Sigmoid colon (tissue), 7 donors: ENCODE data around the gene PCBP3. TPM values are rescaled to one million over a fixed set of nuclear protein-coding genes. Genes with fewer than 3 reads are reported as not detected.

Experiments
- DNase-seq: peaks from one replicate; pipeline ENCODE4 v3.0.0-alpha.2; 2019
- H3K27ac ChIP-seq, 4 donors: fragments of 200-600 bp; sonication (generic); one replicate each; pipeline ENCODE4 v1.5.1; 2016 to 2019; ENCODE audit warnings: mild to moderate bottlenecking in 1 of 4
- H3K27me3 ChIP-seq, 3 donors: fragments of 200-600 bp; sonication (generic); one replicate each; pipeline ENCODE4 v1.5.1; 2019; ENCODE audit warnings: mild to moderate bottlenecking in 1 of 3
- H3K36me3 ChIP-seq, 4 donors: fragments of 200-600 bp; sonication (generic); one replicate each; pipeline ENCODE4 v1.5.1; 2016 to 2019
- H3K4me1 ChIP-seq, 4 donors: fragments of 200-600 bp; sonication (generic); one replicate each; pipeline ENCODE4 v1.5.1; 2017 to 2019
- H3K4me3 ChIP-seq, 4 donors: fragments of 200-600 bp; sonication (generic); one replicate each; pipeline ENCODE4 v1.5.1; 2017 to 2019; ENCODE audit warnings: mild to moderate bottlenecking in 2 of 4, moderate library complexity in 1 of 4
- H3K9me3 ChIP-seq, 4 donors: fragments of 200-600 bp in 3 of 4; sonication (generic) in 3 of 4; one replicate each; pipeline versions ENCODE4 v1.5.1 to v1.6.1; 2013 to 2019
- CTCF ChIP-seq, 4 experiments: fragments of 450-650 bp in 3 of 4; fragments of 200-600 bp in 1 of 4; IDR thresholded peaks; one replicate each; pipeline ENCODE4 v1.5.1; 2016 to 2019; ENCODE audit warnings: antibody characterized with exemption in 4 of 4, mild to moderate bottlenecking in 3 of 4, moderate library complexity in 2 of 4
- EP300 ChIP-seq, 4 donors: sonication (generic); formaldehyde crosslinking; IDR thresholded peaks; one replicate each; pipeline ENCODE4 v1.6.1; 2017; ENCODE audit warnings: antibody characterized with exemption in 4 of 4
- POLR2A ChIP-seq, 2 donors: fragments of 450-650 bp; IDR thresholded peaks; one replicate each; pipeline ENCODE4 v1.6.1; 2016; ENCODE audit warnings: antibody characterized with exemption in 2 of 2, mild to moderate bottlenecking in 2 of 2, moderate library complexity in 2 of 2
- POLR2AphosphoS5 ChIP-seq, 4 donors: sonication (generic); formaldehyde crosslinking; IDR thresholded peaks; one replicate each; pipeline ENCODE4 v1.6.1; 2017; ENCODE audit warnings: antibody characterized with exemption in 4 of 4
- WGBS, 2 donors: extraction: QIAGEN DNeasy Blood & Tissue Kit; methylation state at CpG; one replicate each; pipeline ENCODE4 v1.1.7; 2013; 5-methylcytosine and 5-hydroxymethylcytosine counted together
- intact Hi-C: fragments of 100-400 bp; cut with DNase I; formaldehyde crosslinking; loops from one replicate; pipeline ENCODE4 v1.15.1; 2023
- polyA plus RNA-seq, 3 donors: library from polyadenylated mRNA; stranded (reverse); fragments of 200-250 nt; gene quantifications; one replicate each; pipeline ENCODE4 v1.2.3, GENCODE V29; 2013
- total RNA-seq, 4 donors: library from RNA; depleted of rRNA; stranded (reverse); fragments of >200 nt; gene quantifications; one replicate each; pipeline ENCODE4 v1.1.0, GENCODE V29; 2016
- donor health status: healthy with polysubstance abuse.
- donor health status: Bipolar disorder and iron deficiency.
- donor health status: healthy.

The PCBP3 gene
- total and polyA plus RNA-seq, 7 donors = 1.2 to 21.3 (median 8.2) TPM

GRCh38 chr21:45739218-45740087 is 95.9 kb downstream of the PCBP3 start:
- H3K27ac ChIP-seq = no peak overlapping the region
- H3K4me3 ChIP-seq = no peak overlapping the region
- WGBS, 2 donors = 59 to 74% methylated on average over 5 of the region's 5 CpGs
- no peaks in the 10 kb centered on the region for H3K9me3 ChIP-seq
- TF ChIP-seq POLR2A (IDR thresholded peaks at IDR 0.05) (no peak), POLR2AphosphoS5 (IDR thresholded peaks at IDR 0.05) (no peak), EP300 (IDR thresholded peaks at IDR 0.05) (no peak), CTCF (IDR thresholded peaks at IDR 0.05) (no peak)
- DNase-seq = no peak
- H3K36me3 ChIP-seq = no peaks in the 10 kb centered on the region
- no peaks in the 10 kb centered on the region for H3K4me1 ChIP-seq
- no peaks in the 10 kb centered on the region for H3K27me3 ChIP-seq
- intact Hi-C loops = no loop called here

GRCh38 chr21:45740088-45740440 is 96.5 kb downstream of the PCBP3 start:
- Histone ChIP-seq H3K9me3 (no peaks in the 10 kb centered on the region), H3K4me3 (no peak overlapping the region), H3K4me1 (no peaks in the 10 kb centered on the region), H3K27me3 (no peaks in the 10 kb centered on the region), H3K36me3 (no peaks in the 10 kb centered on the region), H3K27ac (no peak overlapping the region)
- intact Hi-C loops = no loop called here
- no peak for DNase-seq
- TF ChIP-seq POLR2A (IDR thresholded peaks at IDR 0.05) (no peak), POLR2AphosphoS5 (IDR thresholded peaks at IDR 0.05) (no peak), EP300 (IDR thresholded peaks at IDR 0.05) (no peak), CTCF (IDR thresholded peaks at IDR 0.05) (no peak)
- WGBS, 2 donors = 76 to 88% methylated on average over 9 of the region's 9 CpGs

GRCh38 chr21:45740491-45741357 is 97.2 kb downstream of the PCBP3 start:
- DNase-seq = no peak
- intact Hi-C loops = no loop called here
- H3K27ac ChIP-seq = no peak overlapping the region
- no peaks in the 10 kb centered on the region for H3K36me3 ChIP-seq
- TF ChIP-seq POLR2A (IDR thresholded peaks at IDR 0.05) (no peak), CTCF (IDR thresholded peaks at IDR 0.05) (no peak), POLR2AphosphoS5 (IDR thresholded peaks at IDR 0.05) (no peak), EP300 (IDR thresholded peaks at IDR 0.05) (no peak)
- no peak overlapping the region for H3K4me3 ChIP-seq
- H3K27me3 ChIP-seq = no peaks in the 10 kb centered on the region
- no peaks in the 10 kb centered on the region for H3K9me3 ChIP-seq
- WGBS, 2 donors = 63 to 72% methylated on average over 14 of the region's 14 CpGs
- H3K4me1 ChIP-seq = no peaks in the 10 kb centered on the region

GRCh38 chr21:45741691-45742090 is 98.2 kb downstream of the PCBP3 start:
- no peaks in the 10 kb centered on the region for H3K9me3 ChIP-seq
- intact Hi-C loops = no loop called here
- no peak for DNase-seq
- no peaks in the 10 kb centered on the region for H3K36me3 ChIP-seq
- no peak overlapping the region for H3K27ac ChIP-seq
- H3K27me3 ChIP-seq = no peaks in the 10 kb centered on the region
- no peaks in the 10 kb centered on the region for H3K4me1 ChIP-seq
- TF ChIP-seq CTCF (IDR thresholded peaks at IDR 0.05) (no peak), POLR2A (IDR thresholded peaks at IDR 0.05) (no peak), EP300 (IDR thresholded peaks at IDR 0.05) (no peak), POLR2AphosphoS5 (IDR thresholded peaks at IDR 0.05) (no peak)
- 71 to 75% methylated on average over 6 of the region's 6 CpGs for WGBS, 2 donors
- H3K4me3 ChIP-seq = no peak overlapping the region
